CD4-positive, alpha-beta T cell treated with Interleukin-2 at 100 ng/mL for 4 hours (primary cell): ENCODE measurements around the gene MAML3.

Source experiments
- DNase-seq: peaks from one replicate; pipeline ENCODE4 v3.0.0-alpha.2; 2020; ENCODE audit warnings: low spot score

Gene MAML3

DNA sequence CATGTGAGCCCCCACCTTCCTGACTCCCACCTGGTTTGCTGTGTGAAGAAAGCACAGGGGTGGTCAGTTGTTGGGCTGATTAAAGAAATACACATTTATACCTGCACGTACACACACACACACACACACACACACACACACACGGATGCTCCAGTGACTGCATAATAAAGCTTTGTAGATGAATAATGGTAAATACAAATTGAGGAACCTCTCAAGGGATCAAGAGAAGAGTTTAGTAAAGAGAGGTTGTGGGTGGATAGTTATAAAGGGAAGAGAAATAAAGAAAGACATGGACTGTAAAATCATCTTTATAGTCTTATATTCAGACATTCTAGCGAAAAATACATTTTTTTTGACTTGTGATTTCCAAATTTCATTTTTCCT, 344.2 kb downstream of the MAML3 start:
- DNase-seq = no peak

GRCh38 chr4:139808808-139809756, 344.9 kb downstream of the MAML3 start:
- DNase-seq = no peak

GRCh38 chr4:139808381-139808807, 345.6 kb downstream of the MAML3 start:
- DNase-seq = no peak

GRCh38 chr4:139807483-139807882, 346.5 kb downstream of the MAML3 start:
- DNase-seq = no peak

DNA sequence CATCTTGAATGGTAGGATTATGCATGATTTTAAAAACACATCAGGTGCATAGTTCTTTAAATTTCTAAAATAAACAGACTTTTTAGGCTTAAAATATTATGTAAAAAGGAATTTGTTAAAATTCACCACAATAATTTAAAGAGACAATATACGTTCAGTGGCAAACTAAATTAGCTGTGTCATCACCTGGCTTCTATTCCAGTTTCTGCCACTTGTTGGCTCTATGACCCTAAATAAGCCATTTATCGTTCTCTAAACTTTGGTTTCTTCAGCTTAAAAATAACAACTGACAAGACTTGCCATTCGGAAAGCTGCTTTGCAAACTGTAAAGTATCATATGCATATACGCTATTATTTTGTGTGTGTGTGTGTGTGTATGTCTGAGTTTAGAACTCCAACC, 347.1 kb downstream of the MAML3 start:
- DNase-seq = no peak

- no peak for DNase-seq
These were observed 351.1 kb downstream of the MAML3 start for GRCh38 chr4:139802931-139803330.

DNA sequence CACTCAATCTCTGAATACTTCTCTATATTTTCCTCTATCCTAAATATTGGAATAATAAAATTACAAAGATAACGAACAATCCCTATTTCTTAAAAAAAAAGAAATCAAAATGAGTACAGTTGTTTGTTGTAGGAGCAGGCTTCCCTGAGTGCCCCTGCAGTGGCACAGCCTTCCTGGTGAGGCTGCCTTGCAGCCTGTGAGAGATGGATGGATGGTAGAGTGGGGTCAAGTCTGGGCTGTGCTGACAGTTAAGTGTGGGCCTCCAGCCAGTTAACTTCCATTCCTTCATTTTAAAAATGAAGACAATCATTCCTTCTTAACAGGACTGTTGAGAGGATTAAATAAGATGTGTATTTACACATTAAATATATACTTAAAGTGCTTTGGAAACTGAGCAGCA, 351.5 kb downstream of the MAML3 start:
- no peak for DNase-seq

DNA sequence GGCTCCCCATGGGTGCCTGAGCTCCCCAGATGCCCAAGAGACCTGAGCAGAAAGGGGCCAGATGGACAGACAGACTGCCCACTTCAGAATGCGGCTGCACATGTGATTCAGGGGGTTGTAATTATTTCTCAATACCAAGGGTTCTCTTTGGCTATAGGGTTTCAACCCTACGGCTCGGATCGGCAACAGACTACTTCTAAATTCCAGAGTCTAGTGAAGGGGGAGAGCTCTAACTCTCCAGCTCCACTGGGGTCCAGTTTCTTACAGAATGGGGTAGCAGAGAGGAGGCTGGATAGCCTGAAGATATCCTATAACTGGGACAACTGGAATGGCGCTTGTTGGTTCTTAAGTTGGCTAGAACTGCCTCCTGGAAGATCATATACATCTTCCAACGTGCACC, 352.1 kb downstream of the MAML3 start:
- no peak for DNase-seq

GRCh38 chr4:139800082-139800481, 353.9 kb downstream of the MAML3 start:
- DNase-seq = no peak

DNA sequence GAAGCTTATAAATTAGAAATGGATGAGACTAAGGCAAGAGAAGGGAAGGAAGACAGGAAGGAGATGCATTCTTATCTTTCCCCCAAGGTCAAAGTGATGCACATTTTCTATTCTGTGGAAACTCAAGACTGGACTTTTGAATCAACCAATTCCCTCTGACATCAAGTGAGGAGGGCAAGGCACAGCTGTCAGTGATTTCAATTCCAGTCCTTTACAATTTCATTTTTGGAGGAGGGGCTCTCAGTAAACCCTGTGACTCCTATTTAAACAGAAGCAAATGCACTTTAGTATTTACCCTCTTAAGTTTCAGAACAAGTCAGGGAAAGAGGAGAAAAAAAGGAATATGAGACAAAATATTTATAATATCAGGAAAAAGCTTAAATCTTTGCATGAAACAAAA, 354.4 kb downstream of the MAML3 start:
- DNase-seq = no peak

- no peak for DNase-seq
These were observed 355.5 kb downstream of the MAML3 start for GRCh38 chr4:139798456-139798855.

DNA sequence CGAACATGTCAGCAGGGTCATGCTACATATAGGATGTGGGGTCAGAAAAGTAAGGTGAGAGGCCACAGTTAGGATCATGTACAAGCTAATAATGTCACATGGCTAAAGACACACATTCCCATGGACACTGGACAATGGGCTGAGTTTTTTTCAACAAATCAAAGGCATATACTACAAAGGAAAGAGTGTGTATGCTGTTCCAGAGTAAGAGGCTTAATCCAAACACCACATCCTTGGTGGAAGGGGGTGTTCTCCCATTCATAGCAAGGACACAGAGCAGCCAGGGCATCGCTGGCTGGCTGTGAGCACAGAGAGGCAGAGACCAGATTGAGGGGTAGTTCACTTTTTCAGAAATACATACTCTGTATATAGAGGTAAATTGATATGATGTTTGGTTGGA, 356.7 kb downstream of the MAML3 start:
- DNase-seq = no peak

GRCh38 chr4:139795527-139796314, 358.3 kb downstream of the MAML3 start:
- DNase-seq = no peak

DNA sequence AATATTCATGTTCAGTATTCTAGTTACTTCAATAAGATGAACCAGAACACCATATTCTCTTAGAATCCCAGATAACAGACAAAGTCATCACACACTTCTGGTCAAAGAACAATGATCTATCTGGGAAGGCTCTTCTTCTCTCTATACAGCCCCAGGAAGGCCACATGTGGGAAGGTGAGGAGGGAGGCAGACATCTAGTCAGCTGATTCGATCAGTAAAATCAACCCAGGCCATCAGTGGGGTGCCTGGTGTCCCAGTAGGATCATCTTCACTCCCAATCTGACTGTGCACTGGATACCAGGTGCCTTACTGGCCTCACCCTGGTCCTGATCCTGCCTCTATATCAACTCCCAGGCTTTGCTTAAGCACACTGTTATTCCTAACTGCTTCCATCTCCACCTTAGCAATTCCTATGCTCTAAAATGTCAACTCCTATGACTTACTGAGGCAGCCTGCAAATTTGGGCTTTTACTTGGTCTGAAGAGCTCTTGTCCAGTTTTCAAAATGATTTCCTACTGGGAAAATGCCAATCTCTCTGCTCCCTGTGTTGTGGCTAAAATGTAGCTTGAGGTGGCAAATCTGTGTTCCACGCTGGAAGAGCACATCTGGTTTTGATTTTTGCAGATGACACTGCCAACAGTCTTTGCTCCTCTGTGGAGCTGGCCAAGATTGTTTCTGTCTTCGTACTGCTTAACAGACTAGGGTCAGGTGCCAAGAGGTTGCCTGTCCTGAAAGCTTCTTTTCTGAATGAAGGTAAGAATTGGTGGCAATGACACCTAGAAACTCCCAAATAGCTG, 359.6 kb downstream of the MAML3 start:
- DNase-seq = no peak

DNA sequence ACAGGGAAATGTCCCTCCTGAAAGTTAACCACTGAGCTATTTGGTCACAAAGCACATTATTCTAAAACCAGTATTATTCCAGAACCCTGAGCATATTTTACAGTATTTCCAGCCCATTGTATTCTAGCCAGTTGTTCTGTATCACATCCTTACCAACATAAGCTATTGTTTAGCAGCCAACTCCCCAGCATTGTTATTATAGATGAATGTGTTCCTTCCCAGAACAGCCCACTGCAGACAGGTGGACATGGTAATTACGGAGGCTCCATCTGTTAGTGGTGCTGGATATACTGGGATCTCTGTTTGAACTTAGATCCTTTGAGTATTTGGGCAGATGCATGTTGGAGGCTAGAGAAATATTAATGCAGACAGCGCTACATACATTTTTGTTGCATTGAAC, 362.3 kb downstream of the MAML3 start:
- no peak for DNase-seq

DNA sequence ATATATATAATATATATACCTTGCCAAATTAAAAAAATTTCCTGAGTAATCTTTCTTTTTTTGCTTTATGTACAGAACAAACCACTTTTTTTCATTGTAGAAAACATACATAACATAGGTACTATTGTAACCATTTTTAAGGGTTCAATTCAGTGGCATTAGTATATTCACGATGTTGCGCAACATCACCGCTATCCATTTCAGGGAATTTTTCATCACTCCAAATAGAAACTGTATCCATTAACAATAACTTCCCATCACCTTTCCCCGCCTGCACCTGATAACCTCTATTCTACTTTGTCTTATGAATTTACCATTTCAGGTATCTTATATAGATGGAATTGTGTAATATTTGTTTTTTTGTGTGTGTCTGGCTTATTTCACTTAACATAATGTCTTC, 363.7 kb downstream of the MAML3 start:
- DNase-seq = no peak

- DNase-seq = no peak
These were observed 364.8 kb downstream of the MAML3 start for GRCh38 chr4:139789096-139789654.

DNA sequence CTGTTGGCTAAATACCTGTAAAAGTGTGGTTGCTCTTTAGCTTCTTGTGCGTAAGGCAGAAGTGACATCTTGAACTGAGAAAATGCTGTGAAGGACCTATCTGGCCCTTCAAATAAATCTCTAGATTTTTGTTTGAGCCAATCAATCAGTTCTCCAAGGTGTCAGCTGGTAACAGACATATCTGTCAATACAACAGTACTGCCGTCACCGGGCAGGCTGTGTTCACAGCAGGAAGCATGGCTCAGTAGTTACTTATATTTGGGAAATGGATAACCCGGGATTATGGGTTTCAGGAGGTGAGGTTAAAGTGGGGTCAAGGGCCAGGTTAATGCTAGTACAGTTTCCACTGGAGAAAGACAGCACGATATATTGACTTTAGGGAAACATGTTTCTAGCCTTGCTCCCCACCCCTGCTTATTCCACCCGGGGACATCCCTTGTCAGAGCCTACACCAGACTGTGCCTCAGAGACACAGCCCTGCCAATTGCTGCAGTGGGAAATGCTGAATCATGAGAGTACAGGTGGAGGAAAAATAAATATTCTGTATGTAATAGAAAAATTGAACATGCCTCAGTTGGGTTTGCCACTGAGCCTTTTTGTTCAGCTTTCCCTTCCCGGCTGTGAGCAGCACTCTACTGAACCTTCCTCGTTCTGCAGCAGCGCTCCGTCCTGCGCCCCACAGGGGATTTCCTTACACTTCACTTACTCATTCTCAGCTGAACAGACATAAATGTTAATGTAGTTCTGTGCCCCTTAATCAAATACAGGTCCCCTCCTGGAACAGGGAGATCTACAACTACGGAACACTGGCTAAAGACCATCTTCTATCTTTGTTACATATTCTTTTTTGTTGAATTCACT, 367.3 kb downstream of the MAML3 start:
- DNase-seq = no peak

DNA sequence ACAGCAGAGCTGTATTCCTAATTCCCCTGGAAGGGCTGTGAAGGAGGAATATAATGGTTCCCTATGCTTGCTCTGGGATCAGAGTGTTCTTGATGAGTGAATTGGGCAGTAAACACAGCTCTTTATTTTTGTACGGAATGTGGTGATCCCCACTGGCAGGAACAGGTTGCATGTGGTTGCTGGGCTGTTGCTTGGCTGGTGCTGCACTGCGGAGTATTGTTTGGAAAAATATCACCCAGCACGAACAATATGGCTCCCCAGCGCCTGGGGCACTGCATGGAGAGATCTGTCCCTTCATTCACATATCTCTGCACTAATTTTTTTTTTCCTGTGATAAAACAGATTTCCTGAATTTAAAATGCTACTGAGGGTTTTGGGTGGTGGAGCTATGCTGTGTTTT, 368.6 kb downstream of the MAML3 start:
- DNase-seq = no peak

GRCh38 chr4:139783741-139784484, 370.1 kb downstream of the MAML3 start:
- no peak for DNase-seq
